A673 (cell line): ENCODE data around the gene KCNMA1. TPM values are rescaled to one million over a fixed set of nuclear protein-coding genes. Genes with fewer than 3 reads are reported as not detected.

Experiments
- BruUV-seq: library from RNA; stranded (reverse); fragments of 400-500 nt; replicated peaks from 2 replicates; lab custom pipeline; 2021; lab: Mats Ljungman, UMichigan
- CTCF ChIA-PET: fragments of 300-600 bp; sonication (Branson Sonifier 250); formaldehyde crosslinking; loops from one replicate; lab custom pipeline; 2022; ENCODE audit warnings: antibody characterized with exemption; lab: Charles Lee
- POLR2A ChIA-PET: fragments of 300-600 bp; sonication (Branson Sonifier 250); formaldehyde crosslinking; loops from one replicate; lab custom pipeline; 2022; ENCODE audit warnings: antibody characterized with exemption; ENCODE audit not compliant: low non-redundant PET; lab: Charles Lee
- DNase-seq: peaks from one replicate; pipeline ENCODE4 v3.0.0-alpha.2; 2015; ENCODE audit warnings: low spot score
- H3K27ac ChIP-seq: fragments of 200-600 bp; sonication (generic); 2 replicates; pipeline ENCODE4 v1.5.1; 2016; ENCODE audit warnings: mixed run types, low read depth, mild to moderate bottlenecking, mixed read lengths, antibody characterized with exemption, low read length; ENCODE audit not compliant: poor library complexity, severe bottlenecking
- H3K27me3 ChIP-seq: fragments of 200-600 bp; sonication (generic); replicated peaks from 2 replicates; pipeline ENCODE4 v1.6.1; 2017; ENCODE audit warnings: mixed run types, low read depth, mild to moderate bottlenecking, mixed read lengths, antibody characterized with exemption, low read length; ENCODE audit not compliant: insufficient read depth, poor library complexity
- H3K36me3 ChIP-seq: fragments of 200-600 bp; sonication (generic); 2 replicates; pipeline ENCODE4 v1.6.1; 2016; ENCODE audit warnings: mixed run types, mild to moderate bottlenecking, mixed read lengths, antibody characterized with exemption, low read length; ENCODE audit not compliant: insufficient read depth, poor library complexity, severe bottlenecking
- H3K4me1 ChIP-seq: fragments of 200-600 bp; sonication (generic); 2 replicates; pipeline ENCODE4 v1.6.1; 2017; ENCODE audit warnings: mixed run types, mild to moderate bottlenecking, mixed read lengths, antibody characterized with exemption, low read length; ENCODE audit not compliant: insufficient read depth, poor library complexity, severe bottlenecking
- H3K4me3 ChIP-seq: fragments of 200-600 bp; sonication (generic); 2 replicates; pipeline ENCODE4 v1.5.1; 2016; ENCODE audit warnings: low read depth, mixed run types, mild to moderate bottlenecking, mixed read lengths, low read length; ENCODE audit not compliant: poor library complexity, severe bottlenecking
- H3K9me3 ChIP-seq: fragments of 200-600 bp; sonication (generic); 2 replicates; pipeline ENCODE4 v1.6.1; 2016; ENCODE audit warnings: mixed run types, low read depth, mild to moderate bottlenecking, mixed read lengths, antibody characterized with exemption, low read length; ENCODE audit not compliant: poor library complexity, severe bottlenecking
- CTCF ChIP-seq: fragments of 300-800, 200-600 bp; sonication (generic); conservative IDR thresholded peaks from 2 replicates; pipeline ENCODE4 v1.5.1; 2017; ENCODE audit warnings: low read depth, mild to moderate bottlenecking, antibody characterized with exemption, low read length, moderate library complexity, mixed read lengths
- EZH2 ChIP-seq: fragments of 200-600 bp; sonication (generic); IDR thresholded peaks from 2 replicates; pipeline ENCODE4 v1.6.1; 2017; ENCODE audit warnings: borderline replicate concordance, low read depth, mild to moderate bottlenecking, mixed read lengths, antibody characterized with exemption, low read length; ENCODE audit not compliant: poor library complexity, severe bottlenecking
- intact Hi-C: fragments of 100-400 bp; cut with micrococcal nuclease; formaldehyde crosslinking; loops from one replicate; pipeline ENCODE4 v1.10.0; 2022; ENCODE audit not compliant: unreplicated experiment
- total RNA-seq: library from RNA; stranded (reverse); gene quantifications from 2 replicates; pipeline ENCODE4 v1.2.3, GENCODE V29; 2021

KCNMA1 gene
- total RNA-seq, 1 experiment from 2014 or later, result 0.84 TPM

DNA sequence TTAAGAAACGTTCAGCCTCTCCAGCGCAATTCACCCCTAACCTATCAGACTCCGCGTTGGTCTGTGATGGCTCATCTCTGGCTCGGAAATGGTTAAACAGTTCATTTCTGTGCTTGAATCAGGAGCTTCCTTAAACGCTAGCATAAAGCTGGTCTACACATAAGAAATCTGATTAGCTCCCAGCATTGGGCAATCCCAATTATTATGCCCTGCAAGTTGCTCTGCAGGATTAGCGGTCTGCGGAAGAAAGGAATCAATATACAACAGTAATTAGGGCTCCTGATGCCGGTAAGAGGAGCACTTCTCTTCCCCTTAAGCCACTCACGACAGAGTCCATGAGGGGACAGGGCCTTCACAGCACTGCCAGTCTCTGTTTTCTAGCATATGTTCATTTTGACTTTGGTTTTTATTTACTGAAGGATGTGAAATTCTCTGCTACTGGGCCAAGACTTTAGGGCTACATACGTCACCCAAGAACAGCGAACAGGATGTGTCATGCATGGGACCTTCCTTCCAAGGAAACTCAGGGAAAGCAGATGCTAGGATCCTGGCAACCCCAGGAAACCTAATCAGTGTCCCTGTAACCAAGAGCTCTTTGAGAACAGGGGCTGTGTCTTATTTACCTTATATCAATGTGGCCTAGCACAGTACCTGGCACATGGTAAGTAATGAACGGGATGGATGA is 324.4 kb downstream of the KCNMA1 start:
- TF ChIP-seq CTCF (no peak), EZH2 (no peak)
- no peaks in the 10 kb centered on the region for H3K9me3 ChIP-seq
- H3K4me1 ChIP-seq, result no peaks in the 10 kb centered on the region
- H3K27me3 ChIP-seq, result peaks cover 23% of the 10 kb centered on the region
- POLR2A ChIA-PET, result no interaction called here
- CTCF ChIA-PET, result no interaction called here
- H3K4me3 ChIP-seq, result no peak overlapping the region
- intact Hi-C loops, result no loop called here
- BruUV-seq, result no TSS peak
- H3K27ac ChIP-seq, result no peak overlapping the region
- H3K36me3 ChIP-seq, result no peaks in the 10 kb centered on the region
- no peak for DNase-seq

DNA sequence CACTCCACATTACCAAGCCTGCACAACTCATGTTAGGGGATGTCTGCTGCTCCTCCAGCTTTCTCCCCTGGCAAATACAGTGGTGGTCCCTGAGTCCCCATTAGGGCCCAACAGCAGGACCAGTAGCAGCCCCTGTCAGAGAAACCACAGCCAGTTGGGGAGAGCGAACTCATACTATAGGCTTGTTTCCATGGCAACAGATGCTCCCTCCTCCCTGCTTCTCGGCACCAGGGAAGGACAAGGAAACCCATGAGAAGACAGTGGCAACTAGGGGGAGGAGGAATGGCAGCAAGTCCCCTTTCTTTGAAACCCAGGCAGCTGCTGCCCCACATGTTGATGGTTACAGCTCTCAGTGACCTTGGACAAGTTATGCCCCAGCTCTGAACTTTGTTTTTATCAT is 326.4 kb downstream of the KCNMA1 start:
- Histone ChIP-seq H3K27me3 (peaks cover 10% of the 10 kb centered on the region), H3K9me3 (no peaks in the 10 kb centered on the region), H3K27ac (no peak overlapping the region), H3K4me1 (no peaks in the 10 kb centered on the region), H3K36me3 (no peaks in the 10 kb centered on the region), H3K4me3 (no peak overlapping the region)
- CTCF ChIA-PET, result no interaction called here
- intact Hi-C loops, result no loop called here
- BruUV-seq, result no TSS peak
- TF ChIP-seq CTCF (no peak), EZH2 (no peak)
- POLR2A ChIA-PET, result no interaction called here
- no peak for DNase-seq

GRCh38 chr10:77310288-77310840 is 327.2 kb downstream of the KCNMA1 start:
- H3K4me1 ChIP-seq, result no peaks in the 10 kb centered on the region
- no peak for TF ChIP-seq EZH2
- no peak for TF ChIP-seq CTCF
- no peaks in the 10 kb centered on the region for H3K9me3 ChIP-seq
- H3K36me3 ChIP-seq, result no peaks in the 10 kb centered on the region
- ChIA-PET CTCF (no interaction called here), POLR2A (no interaction called here)
- no peak overlapping the region for H3K27ac ChIP-seq
- peaks cover 5% of the 10 kb centered on the region for H3K27me3 ChIP-seq
- DNase-seq, result no peak
- no peak overlapping the region for H3K4me3 ChIP-seq
- intact Hi-C loops, result no loop called here
- BruUV-seq, result no TSS peak
